ENCODE data around the gene ZNF540.

GRCh38 chr19:37551129-37551993, 43.3 kb upstream of the ZNF540 start:
- TF ChIP-seq CTCF (IDR thresholded peaks at IDR 0.05) (peak in 3 of 5 experiments; percentile 23 to 47 (median 30)), POLR2A (IDR thresholded peaks at IDR 0.05) (no peak)
